Vagina (tissue), 2 donors: ENCODE measurements around the gene ENO3.

Source experiments
- CTCF ChIP-seq, 3 experiments: fragments of 450-650 bp in 2 of 3; fragments of 200-600 bp in 1 of 3; sonication (generic) in 1 of 3; IDR thresholded peaks; one replicate each; pipeline ENCODE4 v1.5.1; 2017 to 2019; ENCODE audit warnings: antibody characterized with exemption in 3 of 3, mild to moderate bottlenecking in 2 of 3, moderate library complexity in 2 of 3
- POLR2AphosphoS5 ChIP-seq, 2 donors: sonication (generic); formaldehyde crosslinking; IDR thresholded peaks; one replicate each; pipeline ENCODE4 v1.9.0; 2017; ENCODE audit warnings: antibody characterized with exemption in 2 of 2, mild to moderate bottlenecking in 2 of 2, low read depth in 1 of 2; ENCODE audit not compliant: insufficient read depth in 1 of 2

- TF ChIP-seq CTCF (IDR thresholded peaks at IDR 0.05) (no peak), POLR2AphosphoS5 (IDR thresholded peaks at IDR 0.05; ENCODE audit: insufficient read depth in 1 of 2, low read depth in 1 of 2) (no peak)
Observed at GRCh38 chr17:4941319-4941610, 9.7 kb upstream of the ENO3 start.
